ENCODE measurements around the gene USP36. TPM values are rescaled to one million over a fixed set of nuclear protein-coding genes. Genes with fewer than 3 reads are reported as not detected.

The USP36 gene
- total and polyA plus RNA-seq, 7 donors: 6.7 to 49.3 (median 25.5) TPM

- intact Hi-C loops (cut with DNase I): no loop called here
- peaks cover 22 to 76% (median 49%) of the 10 kb centered on the region in 4 donors for H3K36me3 ChIP-seq
- 86 to 88% methylated on average over 14 of the region's 14 CpGs for WGBS, 2 donors
- no peak overlapping the region for H3K4me3 ChIP-seq
- H3K4me1 ChIP-seq: peaks cover 0 to 6% (median 3%) of the 10 kb centered on the region in 4 donors
- H3K27me3 ChIP-seq: no peaks in the 10 kb centered on the region
- TF ChIP-seq EP300 (IDR thresholded peaks at IDR 0.05) (no peak), CTCF (IDR thresholded peaks at IDR 0.05) (no peak), POLR2A (IDR thresholded peaks at IDR 0.05) (no peak), POLR2AphosphoS5 (IDR thresholded peaks at IDR 0.05) (no peak)
- H3K9me3 ChIP-seq: no peaks in the 10 kb centered on the region
- peak overlapping the region in 1 of 4 donors; percentile 3 for H3K27ac ChIP-seq
- DNase-seq: no peak
Observed at GRCh38 chr17:78795861-78796516, 44.6 kb downstream of the USP36 start.

GRCh38 chr17:78794864-78795640 is 45.6 kb downstream of the USP36 start:
- H3K36me3 ChIP-seq: peaks cover 22 to 71% (median 49%) of the 10 kb centered on the region in 4 donors
- H3K27me3 ChIP-seq: no peaks in the 10 kb centered on the region
- H3K4me1 ChIP-seq: peaks cover 0 to 14% (median 10%) of the 10 kb centered on the region in 4 donors
- intact Hi-C loops (cut with DNase I): no loop called here
- H3K4me3 ChIP-seq: no peak overlapping the region
- TF ChIP-seq EP300 (IDR thresholded peaks at IDR 0.05): no peak
- no peak for TF ChIP-seq POLR2A (IDR thresholded peaks at IDR 0.05)
- TF ChIP-seq POLR2AphosphoS5 (IDR thresholded peaks at IDR 0.05): no peak
- no peak for TF ChIP-seq CTCF (IDR thresholded peaks at IDR 0.05)
- no peak for DNase-seq
- H3K9me3 ChIP-seq: no peaks in the 10 kb centered on the region
- WGBS, 2 donors: 93 to 96% methylated on average over 22 of the region's 22 CpGs
- no peak overlapping the region for H3K27ac ChIP-seq

GRCh38 chr17:78794399-78794798 is 46.2 kb downstream of the USP36 start:
- no peak for DNase-seq
- peaks cover 0 to 21% (median 16%) of the 10 kb centered on the region in 4 donors for H3K4me1 ChIP-seq
- WGBS, 2 donors: 94% methylated on average over 16 of the region's 16 CpGs
- no peak for TF ChIP-seq EP300 (IDR thresholded peaks at IDR 0.05)
- H3K4me3 ChIP-seq: no peak overlapping the region
- H3K36me3 ChIP-seq: peaks cover 22 to 66% (median 48%) of the 10 kb centered on the region in 4 donors
- no peaks in the 10 kb centered on the region for H3K9me3 ChIP-seq
- H3K27ac ChIP-seq: no peak overlapping the region
- H3K27me3 ChIP-seq: no peaks in the 10 kb centered on the region
- intact Hi-C loops (cut with DNase I): no loop called here

GRCh38 chr17:78793968-78794367 is 46.6 kb downstream of the USP36 start:
- intact Hi-C loops (cut with DNase I): no loop called here
- H3K27me3 ChIP-seq: no peaks in the 10 kb centered on the region
- H3K4me3 ChIP-seq: no peak overlapping the region
- TF ChIP-seq POLR2AphosphoS5 (IDR thresholded peaks at IDR 0.05) (no peak), POLR2A (IDR thresholded peaks at IDR 0.05) (no peak), CTCF (IDR thresholded peaks at IDR 0.05) (no peak), EP300 (IDR thresholded peaks at IDR 0.05) (no peak)
- no peak overlapping the region for H3K27ac ChIP-seq
- 97 to 98% methylated on average over 6 of the region's 6 CpGs for WGBS, 2 donors
- peaks cover 22 to 62% (median 44%) of the 10 kb centered on the region in 4 donors for H3K36me3 ChIP-seq
- no peaks in the 10 kb centered on the region for H3K9me3 ChIP-seq
- peaks cover 0 to 24% (median 20%) of the 10 kb centered on the region in 4 donors for H3K4me1 ChIP-seq
- no peak for DNase-seq

GRCh38 chr17:78793415-78793814 is 47.2 kb downstream of the USP36 start:
- intact Hi-C loops (cut with DNase I): no loop called here
- no peak for DNase-seq
- peaks cover 22 to 57% (median 38%) of the 10 kb centered on the region in 4 donors for H3K36me3 ChIP-seq
- TF ChIP-seq POLR2A (IDR thresholded peaks at IDR 0.05) (no peak), EP300 (IDR thresholded peaks at IDR 0.05) (no peak), POLR2AphosphoS5 (IDR thresholded peaks at IDR 0.05) (no peak), CTCF (IDR thresholded peaks at IDR 0.05) (no peak)
- peaks cover 0 to 24% (median 20%) of the 10 kb centered on the region in 4 donors for H3K4me1 ChIP-seq
- no peak overlapping the region for H3K27ac ChIP-seq
- no peaks in the 10 kb centered on the region for H3K9me3 ChIP-seq
- H3K4me3 ChIP-seq: no peak overlapping the region
- WGBS, 2 donors: 92 to 94% methylated on average over 10 of the region's 10 CpGs
- H3K27me3 ChIP-seq: no peaks in the 10 kb centered on the region
